Gastrocnemius medialis (tissue), 4 donors: Measurements from ENCODE around the gene CBX7.

Experiments
- POLR2A ChIP-seq, 2 donors: fragments of 450-650 bp; IDR thresholded peaks; one replicate each; pipeline ENCODE4 v1.6.1; 2017; ENCODE audit warnings: antibody characterized with exemption in 2 of 2, mild to moderate bottlenecking in 2 of 2, moderate library complexity in 2 of 2
- TF ChIP-seq, protein P1 (sequence below), 5 experiments: fragments of 450-650 bp in 3 of 5; fragments of 200-600 bp in 2 of 5; sonication (generic) in 2 of 5; IDR thresholded peaks in 4 of 5; conservative IDR thresholded peaks in 1 of 5; 1 replicate in 4 of 5; 2 replicates in 1 of 5; pipeline ENCODE4 v1.5.1; 2016 to 2019; ENCODE audit warnings: antibody characterized with exemption in 5 of 5, mild to moderate bottlenecking in 3 of 5, moderate library complexity in 3 of 5

DNA sequence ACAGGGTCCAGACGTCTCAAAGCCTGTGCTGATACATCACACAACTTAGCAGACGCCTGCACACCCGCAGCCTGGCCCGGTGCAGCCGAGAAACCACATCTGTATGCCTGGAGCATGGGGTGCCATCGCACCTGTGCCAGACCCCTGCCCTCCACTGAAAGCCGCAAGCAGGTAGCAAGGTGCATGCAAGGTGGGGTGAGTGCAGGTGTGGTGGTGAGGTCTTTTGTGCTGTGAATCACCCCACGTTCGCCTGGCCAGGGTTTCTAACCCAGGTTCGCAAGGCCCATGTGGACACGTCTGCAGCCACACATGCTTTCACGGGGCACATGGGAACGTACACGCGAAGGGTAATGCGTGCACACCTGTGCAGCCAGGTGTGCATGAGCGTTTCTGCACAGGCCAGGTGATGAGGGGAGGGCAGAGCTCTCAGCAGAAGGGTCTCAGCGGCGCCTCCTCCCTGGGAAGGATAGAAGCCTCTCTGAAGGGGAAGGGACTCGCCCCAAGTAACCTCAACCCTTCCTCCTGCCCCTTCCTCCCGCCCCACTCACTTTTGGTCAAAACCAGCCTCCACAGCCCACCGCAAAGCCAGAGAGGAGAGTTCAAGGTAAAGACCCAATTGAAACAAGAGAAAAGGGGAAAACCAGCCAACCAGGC lies 19.5 kb downstream of the CBX7 start:
- TF ChIP-seq, protein P1, sequence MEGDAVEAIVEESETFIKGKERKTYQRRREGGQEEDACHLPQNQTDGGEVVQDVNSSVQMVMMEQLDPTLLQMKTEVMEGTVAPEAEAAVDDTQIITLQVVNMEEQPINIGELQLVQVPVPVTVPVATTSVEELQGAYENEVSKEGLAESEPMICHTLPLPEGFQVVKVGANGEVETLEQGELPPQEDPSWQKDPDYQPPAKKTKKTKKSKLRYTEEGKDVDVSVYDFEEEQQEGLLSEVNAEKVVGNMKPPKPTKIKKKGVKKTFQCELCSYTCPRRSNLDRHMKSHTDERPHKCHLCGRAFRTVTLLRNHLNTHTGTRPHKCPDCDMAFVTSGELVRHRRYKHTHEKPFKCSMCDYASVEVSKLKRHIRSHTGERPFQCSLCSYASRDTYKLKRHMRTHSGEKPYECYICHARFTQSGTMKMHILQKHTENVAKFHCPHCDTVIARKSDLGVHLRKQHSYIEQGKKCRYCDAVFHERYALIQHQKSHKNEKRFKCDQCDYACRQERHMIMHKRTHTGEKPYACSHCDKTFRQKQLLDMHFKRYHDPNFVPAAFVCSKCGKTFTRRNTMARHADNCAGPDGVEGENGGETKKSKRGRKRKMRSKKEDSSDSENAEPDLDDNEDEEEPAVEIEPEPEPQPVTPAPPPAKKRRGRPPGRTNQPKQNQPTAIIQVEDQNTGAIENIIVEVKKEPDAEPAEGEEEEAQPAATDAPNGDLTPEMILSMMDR (IDR thresholded peaks at IDR 0.05 in 4 of 5, conservative IDR thresholded peaks at IDR 0.05 in 1 of 5), result no peak
- TF ChIP-seq POLR2A (IDR thresholded peaks at IDR 0.05), result no peak
